Sigmoid colon (tissue), 3 donors: ENCODE data around the gene MDM4.

ENCODE experiments used
- POLR2A ChIP-seq, 2 donors: fragments of 450-650 bp; IDR thresholded peaks; one replicate each; pipeline ENCODE4 v1.6.1; 2016; ENCODE audit warnings: antibody characterized with exemption in 2 of 2, mild to moderate bottlenecking in 2 of 2, moderate library complexity in 2 of 2
- TF ChIP-seq, protein P1 (sequence below), 4 experiments: fragments of 450-650 bp in 3 of 4; fragments of 200-600 bp in 1 of 4; IDR thresholded peaks; one replicate each; pipeline ENCODE4 v1.5.1; 2016 to 2019; ENCODE audit warnings: antibody characterized with exemption in 4 of 4, mild to moderate bottlenecking in 3 of 4, moderate library complexity in 2 of 4

DNA sequence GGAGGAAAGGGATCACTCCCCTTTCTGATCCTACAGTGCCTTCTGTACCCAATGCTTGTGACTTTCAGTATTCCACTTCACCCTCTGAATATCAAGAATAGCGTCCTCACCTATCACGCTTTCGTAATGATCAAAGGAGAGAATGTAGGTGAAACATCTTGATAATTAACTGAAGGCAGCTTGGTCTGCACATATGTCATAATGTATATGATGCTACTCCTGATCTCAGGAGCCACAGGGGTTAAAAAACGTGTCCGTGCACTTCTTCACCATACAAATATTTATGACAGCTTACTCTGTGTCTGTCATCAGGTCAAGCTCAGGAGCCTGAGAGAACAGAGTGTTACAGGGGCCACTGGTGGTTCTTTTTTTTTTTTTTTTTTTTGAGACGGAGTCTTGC is 20.4 kb upstream of the MDM4 start:
- TF ChIP-seq, protein P1, sequence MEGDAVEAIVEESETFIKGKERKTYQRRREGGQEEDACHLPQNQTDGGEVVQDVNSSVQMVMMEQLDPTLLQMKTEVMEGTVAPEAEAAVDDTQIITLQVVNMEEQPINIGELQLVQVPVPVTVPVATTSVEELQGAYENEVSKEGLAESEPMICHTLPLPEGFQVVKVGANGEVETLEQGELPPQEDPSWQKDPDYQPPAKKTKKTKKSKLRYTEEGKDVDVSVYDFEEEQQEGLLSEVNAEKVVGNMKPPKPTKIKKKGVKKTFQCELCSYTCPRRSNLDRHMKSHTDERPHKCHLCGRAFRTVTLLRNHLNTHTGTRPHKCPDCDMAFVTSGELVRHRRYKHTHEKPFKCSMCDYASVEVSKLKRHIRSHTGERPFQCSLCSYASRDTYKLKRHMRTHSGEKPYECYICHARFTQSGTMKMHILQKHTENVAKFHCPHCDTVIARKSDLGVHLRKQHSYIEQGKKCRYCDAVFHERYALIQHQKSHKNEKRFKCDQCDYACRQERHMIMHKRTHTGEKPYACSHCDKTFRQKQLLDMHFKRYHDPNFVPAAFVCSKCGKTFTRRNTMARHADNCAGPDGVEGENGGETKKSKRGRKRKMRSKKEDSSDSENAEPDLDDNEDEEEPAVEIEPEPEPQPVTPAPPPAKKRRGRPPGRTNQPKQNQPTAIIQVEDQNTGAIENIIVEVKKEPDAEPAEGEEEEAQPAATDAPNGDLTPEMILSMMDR (IDR thresholded peaks at IDR 0.05) = no peak
- TF ChIP-seq POLR2A (IDR thresholded peaks at IDR 0.05) = no peak
